Testis (tissue), 2 donors: ENCODE measurements around the gene ADI1.

ENCODE experiments used
- CTCF ChIP-seq, 3 experiments: fragments of 450-650 bp in 2 of 3; fragments of 200-600 bp in 1 of 3; sonication (generic) in 1 of 3; IDR thresholded peaks; one replicate each; pipeline ENCODE4 v1.5.1; 2016 to 2019; ENCODE audit warnings: antibody characterized with exemption in 3 of 3, mild to moderate bottlenecking in 2 of 3, moderate library complexity in 1 of 3
- POLR2A ChIP-seq: fragments of 450-650 bp; IDR thresholded peaks from one replicate; pipeline ENCODE4 v1.6.1; 2017; ENCODE audit warnings: antibody characterized with exemption, mild to moderate bottlenecking, moderate library complexity

GRCh38 chr2:3503046-3503445, 16.3 kb downstream of the ADI1 start:
- no peak for TF ChIP-seq CTCF (IDR thresholded peaks at IDR 0.05)
- no peak for TF ChIP-seq POLR2A
